Smooth muscle cell of the brain vasculature (primary cell): ENCODE measurements around the gene POTEF.
"Not testable (repeated sequence)": the region's sequence is repeated elsewhere in the genome, so short reads cannot be mapped to it uniquely, and the experiment has no call there.

Experiments used
- DNase-seq: peaks from one replicate; pipeline ENCODE4 v3.0.0-alpha.2; 2012; ENCODE audit warnings: low read depth, low spot score

POTEF gene

DNA sequence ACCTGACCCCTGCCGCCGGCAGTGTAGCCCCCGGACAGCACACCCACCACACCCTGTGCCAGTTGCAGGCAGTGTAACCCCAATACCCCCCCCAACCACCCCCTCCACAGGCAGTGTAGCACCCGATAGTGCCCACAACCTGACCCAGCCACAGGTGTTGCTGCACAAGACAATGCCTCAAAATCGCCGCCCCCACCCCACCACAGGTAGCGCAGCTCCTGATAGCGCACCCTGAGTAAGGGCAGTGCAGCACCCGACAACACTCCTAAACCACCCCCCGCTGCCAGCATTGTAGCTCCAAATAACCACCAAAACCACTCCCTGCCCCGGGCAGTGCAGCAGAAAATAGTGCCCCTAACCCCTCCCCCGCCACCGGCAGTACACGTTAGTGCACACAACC is 558 bp downstream of the POTEF start:
- DNase-seq: not testable (repeated sequence)

DNA sequence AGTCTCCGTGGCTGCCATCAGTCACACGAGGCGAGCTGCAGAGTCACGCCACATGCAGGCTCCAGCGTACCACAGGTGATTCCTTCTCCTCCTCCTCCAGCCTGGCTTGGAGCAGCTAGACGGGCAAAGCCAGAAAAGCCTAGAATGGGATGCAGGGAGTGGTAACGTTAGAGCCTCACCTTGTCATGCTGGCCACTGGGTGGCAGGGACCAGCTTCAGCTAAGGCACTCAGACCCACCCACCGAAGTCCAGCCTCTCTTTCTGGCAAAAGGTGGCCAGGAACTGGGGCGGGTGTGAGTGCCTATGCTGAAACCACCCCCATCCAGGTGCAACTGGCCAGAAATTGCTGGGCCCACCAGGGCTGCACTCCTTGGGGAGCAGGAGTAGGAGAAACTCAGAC is 1.3 kb downstream of the POTEF start:
- DNase-seq: not testable (repeated sequence)

GRCh38 chr2:130120924-130121323 is 8.1 kb downstream of the POTEF start:
- DNase-seq: not testable (repeated sequence)

- DNase-seq: not testable (repeated sequence)
Observed at GRCh38 chr2:130102597-130103363, 26.2 kb downstream of the POTEF start.

DNA sequence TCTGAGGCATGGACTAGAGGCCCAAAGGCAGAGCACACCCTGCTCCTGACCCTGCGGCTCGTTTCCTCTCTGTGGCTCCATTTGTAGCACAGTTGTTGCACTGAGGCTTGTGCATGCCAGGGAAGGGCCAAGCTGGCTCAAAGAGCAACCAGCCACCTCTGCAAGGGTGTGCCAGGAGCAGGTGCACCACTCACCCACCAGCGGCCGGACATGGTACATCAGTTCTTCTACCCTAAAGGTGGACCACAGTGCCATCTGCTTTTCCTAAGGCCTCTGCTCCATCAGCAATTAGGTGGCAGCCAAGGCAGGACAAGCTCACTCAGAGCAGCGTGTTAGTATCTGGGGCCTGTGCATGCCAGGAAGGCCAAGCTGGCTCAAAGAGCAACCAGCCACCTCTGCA is 66.4 kb downstream of the POTEF start:
- not testable (repeated sequence) for DNase-seq

DNA sequence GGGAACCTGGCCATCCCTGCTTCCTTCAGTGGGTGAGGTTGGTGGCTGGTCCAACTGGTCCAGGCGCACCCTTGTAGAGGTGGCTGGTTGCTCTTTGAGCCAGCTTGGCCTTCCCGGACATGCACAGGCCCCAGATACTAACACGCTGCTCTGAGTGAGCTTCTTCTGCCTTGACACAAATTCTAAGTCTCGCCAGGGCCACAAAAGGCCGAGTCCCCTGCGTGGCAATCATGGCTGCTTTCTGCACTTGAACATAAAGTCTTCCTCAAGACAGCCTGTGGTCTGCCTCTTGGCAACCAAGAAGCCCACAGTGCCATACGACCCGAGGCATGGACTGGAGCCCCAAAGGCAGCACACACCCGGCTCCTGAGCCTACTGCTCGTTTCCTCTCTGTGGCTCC is 69.0 kb downstream of the POTEF start:
- DNase-seq: not testable (repeated sequence)

DNA sequence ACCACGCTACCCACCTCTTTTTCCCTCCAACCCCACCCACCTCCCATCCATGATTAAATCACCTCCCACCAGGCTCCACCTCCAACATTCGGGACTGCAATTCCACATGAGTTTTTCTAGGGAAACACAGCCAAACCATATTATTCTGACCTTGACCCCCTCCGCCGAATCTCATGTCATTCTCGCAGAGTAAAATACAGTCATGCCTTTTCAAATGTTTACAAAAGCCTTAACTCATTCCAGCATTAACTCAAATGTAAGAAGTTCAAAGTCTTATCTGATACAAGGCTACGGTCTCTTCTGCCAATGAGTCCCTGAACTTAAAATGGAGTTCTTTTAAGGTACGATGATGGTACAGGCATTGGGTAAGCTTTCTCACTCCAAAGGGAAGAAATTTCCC is 72.7 kb downstream of the POTEF start:
- not testable (repeated sequence) for DNase-seq

- DNase-seq: not testable (repeated sequence)
Observed at GRCh38 chr2:130053217-130053911, 75.7 kb downstream of the POTEF start.

DNA sequence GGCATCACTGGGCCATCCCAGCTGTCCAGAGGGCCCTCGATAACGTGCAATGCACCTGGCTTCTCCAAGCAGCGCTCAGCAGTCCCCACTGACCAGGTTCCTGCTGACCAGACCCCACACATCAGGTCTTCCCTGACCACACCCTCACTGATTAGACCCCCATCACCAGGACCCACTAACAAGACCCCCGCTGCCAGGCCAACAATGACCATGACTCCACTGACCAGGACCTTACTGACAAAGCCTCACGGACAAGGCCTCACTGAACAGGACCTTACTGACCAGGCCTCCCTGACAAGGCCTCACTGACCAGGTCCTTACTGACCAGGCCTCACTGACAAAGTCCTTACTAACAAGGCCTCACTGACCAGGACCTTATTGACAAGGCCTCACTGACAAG is 76.6 kb downstream of the POTEF start:
- not testable (repeated sequence) for DNase-seq

GRCh38 chr2:130048422-130048821 is 80.6 kb downstream of the POTEF start:
- DNase-seq: not testable (repeated sequence)

DNA sequence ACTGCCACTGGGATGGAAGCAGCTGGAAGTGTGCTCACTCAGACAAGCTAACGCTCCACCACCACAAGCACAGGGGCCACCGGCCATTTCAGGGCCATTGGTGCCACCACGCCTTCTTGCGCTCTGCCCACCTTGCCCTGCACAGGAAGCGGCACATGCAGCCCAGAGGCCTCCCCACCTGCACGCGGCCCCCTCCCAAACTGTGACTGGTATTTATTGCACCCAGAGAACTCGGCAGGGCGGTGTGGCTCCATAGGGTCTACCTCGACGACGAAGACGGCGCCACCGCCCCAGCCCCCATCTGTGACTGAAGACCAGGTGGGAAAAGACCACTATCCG is 90.8 kb downstream of the POTEF start:
- not testable (repeated sequence) for DNase-seq

- DNase-seq: not testable (repeated sequence)
Observed at GRCh38 chr2:130025931-130026330, 103.1 kb downstream of the POTEF start.
